ENCODE results near the gene TSKS. TPM values are rescaled to one million over a fixed set of nuclear protein-coding genes. Genes with fewer than 3 reads are reported as not detected.

The TSKS gene
- total and polyA plus RNA-seq, 2 experiments from 2014 or later: 0.31 to 2.1 TPM

DNA sequence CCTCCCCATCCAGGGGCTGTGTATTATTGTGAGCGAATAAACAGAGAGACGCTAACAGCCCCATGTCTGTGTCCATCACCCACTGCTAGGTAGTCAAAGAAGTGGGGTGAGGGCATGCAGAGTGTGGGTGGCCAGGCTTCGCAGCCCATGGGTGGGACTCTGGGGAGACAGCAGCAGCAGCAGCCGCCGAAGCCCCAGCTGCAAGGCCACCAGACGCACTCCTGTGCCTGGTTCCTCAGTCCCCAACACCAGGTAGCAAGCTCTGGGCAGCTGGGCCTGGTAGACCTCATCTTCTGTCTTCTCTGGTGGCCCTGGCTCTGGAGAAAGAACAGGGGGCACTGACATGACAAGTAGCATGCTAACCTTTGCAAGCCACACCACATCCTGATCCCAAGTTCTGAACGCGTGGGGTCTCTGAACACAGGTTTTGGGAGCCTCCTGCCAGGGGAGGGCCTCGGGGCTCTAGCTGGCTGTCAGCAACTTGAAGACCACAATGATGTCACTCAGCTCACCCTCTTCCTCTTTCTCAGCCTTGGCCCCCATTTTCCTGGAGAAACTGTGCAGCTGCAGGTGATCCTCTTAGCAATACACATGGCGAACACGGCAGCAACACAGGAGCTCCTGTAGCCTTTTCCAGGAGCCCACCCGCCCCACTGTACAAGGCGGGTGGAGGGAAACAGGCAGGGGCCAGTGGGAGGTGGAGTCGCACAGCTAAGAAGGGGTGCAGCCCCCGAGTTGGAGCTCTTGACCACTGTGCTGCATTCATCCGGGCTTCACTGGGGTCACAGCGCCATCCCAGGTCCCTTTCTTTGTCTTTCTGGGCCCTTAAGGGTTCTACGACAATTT is 44.2 kb upstream of the TSKS start:
- no peaks in the 10 kb centered on the region for H3K79me2 ChIP-seq (ENCODE audit: insufficient read depth)
- no peak overlapping the region for H3K9ac ChIP-seq
- peaks cover 11% of the 10 kb centered on the region; the same call in 1 of the 2 replicates for H3F3A ChIP-seq (ENCODE audit: insufficient read depth)
- H4K20me1 ChIP-seq (ENCODE audit: insufficient read depth): no peaks in the 10 kb centered on the region
- H3K9me2 ChIP-seq (ENCODE audit: insufficient read depth): no peaks in the 10 kb centered on the region
- H3K27me3 ChIP-seq (replicated peaks; ENCODE audit: insufficient read depth): no peaks in the 10 kb centered on the region
- peaks cover 11% of the 10 kb centered on the region; the same call in 1 of the 2 replicates for H3K36me3 ChIP-seq (ENCODE audit: low read depth)
- TF ChIP-seq EZH2phosphoT487 (IDR thresholded peaks at IDR 0.05; ENCODE audit: insufficient read depth, low read depth) (no peak), EZH2 (IDR thresholded peaks at IDR 0.05; ENCODE audit: insufficient read depth, poor library complexity, severe bottlenecking) (no peak)
- peaks cover under 1% of the 10 kb centered on the region; the same call in 1 of the 2 replicates for H3K4me1 ChIP-seq (ENCODE audit: insufficient read depth)
- H3K4me2 ChIP-seq (ENCODE audit: unreplicated experiment): no peak overlapping the region
- no peak overlapping the region for H3K27ac ChIP-seq
- in situ Hi-C loops (cut with MboI): no loop called here
- no peak overlapping the region for H2AFZ ChIP-seq
- DNase-seq: no peak
- H3K4me3 ChIP-seq: no peak overlapping the region
- H3K9me3 ChIP-seq (ENCODE audit: low read depth): no peaks in the 10 kb centered on the region
- 84% methylated on average over 17 to 18 of the region's 18 CpGs for WGBS, 2 experiments (ENCODE audit: low coverage in 1 of 2, low lambda C conversion rate in 2 of 2, missing lambda C conversion rate in 2 of 2)

DNA sequence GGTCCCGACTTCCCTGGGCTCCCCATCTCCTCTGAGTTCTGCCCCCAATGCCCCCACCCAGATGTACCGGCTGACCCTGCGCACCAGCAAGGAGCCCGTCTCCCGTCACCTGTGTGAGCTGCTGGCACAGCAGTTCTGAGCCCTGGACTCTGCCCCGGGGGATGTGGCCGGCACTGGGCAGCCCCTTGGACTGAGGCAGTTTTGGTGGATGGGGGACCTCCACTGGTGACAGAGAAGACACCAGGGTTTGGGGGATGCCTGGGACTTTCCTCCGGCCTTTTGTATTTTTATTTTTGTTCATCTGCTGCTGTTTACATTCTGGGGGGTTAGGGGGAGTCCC is 43.5 kb upstream of the TSKS start:
- no peaks in the 10 kb centered on the region for H4K20me1 ChIP-seq (ENCODE audit: insufficient read depth)
- no peak overlapping the region for H3K9ac ChIP-seq
- no peaks in the 10 kb centered on the region for H3K9me2 ChIP-seq (ENCODE audit: insufficient read depth)
- peaks cover 11% of the 10 kb centered on the region; the same call in 1 of the 2 replicates for H3F3A ChIP-seq (ENCODE audit: insufficient read depth)
- no peak overlapping the region for H3K27ac ChIP-seq
- no peaks in the 10 kb centered on the region for H3K9me3 ChIP-seq (ENCODE audit: low read depth)
- in situ Hi-C loops (cut with MboI): no loop called here
- 93% methylated on average over 8 of the region's 8 CpGs for WGBS, 2 experiments (ENCODE audit: low coverage in 1 of 2, low lambda C conversion rate in 2 of 2, missing lambda C conversion rate in 2 of 2)
- TF ChIP-seq EZH2 (IDR thresholded peaks at IDR 0.05; ENCODE audit: insufficient read depth, poor library complexity, severe bottlenecking) (no peak), EZH2phosphoT487 (IDR thresholded peaks at IDR 0.05; ENCODE audit: insufficient read depth, low read depth) (no peak)
- no peaks in the 10 kb centered on the region; the same call in 1 of the 2 replicates for H3K4me1 ChIP-seq (ENCODE audit: insufficient read depth)
- no peak overlapping the region for H3K4me2 ChIP-seq (ENCODE audit: unreplicated experiment)
- peaks cover 11% of the 10 kb centered on the region; the same call in 1 of the 2 replicates for H3K36me3 ChIP-seq (ENCODE audit: low read depth)
- H3K4me3 ChIP-seq: no peak overlapping the region
- no peaks in the 10 kb centered on the region for H3K79me2 ChIP-seq (ENCODE audit: insufficient read depth)
- no peak overlapping the region for H2AFZ ChIP-seq
- DNase-seq: no peak
- H3K27me3 ChIP-seq (replicated peaks; ENCODE audit: insufficient read depth): no peaks in the 10 kb centered on the region

DNA sequence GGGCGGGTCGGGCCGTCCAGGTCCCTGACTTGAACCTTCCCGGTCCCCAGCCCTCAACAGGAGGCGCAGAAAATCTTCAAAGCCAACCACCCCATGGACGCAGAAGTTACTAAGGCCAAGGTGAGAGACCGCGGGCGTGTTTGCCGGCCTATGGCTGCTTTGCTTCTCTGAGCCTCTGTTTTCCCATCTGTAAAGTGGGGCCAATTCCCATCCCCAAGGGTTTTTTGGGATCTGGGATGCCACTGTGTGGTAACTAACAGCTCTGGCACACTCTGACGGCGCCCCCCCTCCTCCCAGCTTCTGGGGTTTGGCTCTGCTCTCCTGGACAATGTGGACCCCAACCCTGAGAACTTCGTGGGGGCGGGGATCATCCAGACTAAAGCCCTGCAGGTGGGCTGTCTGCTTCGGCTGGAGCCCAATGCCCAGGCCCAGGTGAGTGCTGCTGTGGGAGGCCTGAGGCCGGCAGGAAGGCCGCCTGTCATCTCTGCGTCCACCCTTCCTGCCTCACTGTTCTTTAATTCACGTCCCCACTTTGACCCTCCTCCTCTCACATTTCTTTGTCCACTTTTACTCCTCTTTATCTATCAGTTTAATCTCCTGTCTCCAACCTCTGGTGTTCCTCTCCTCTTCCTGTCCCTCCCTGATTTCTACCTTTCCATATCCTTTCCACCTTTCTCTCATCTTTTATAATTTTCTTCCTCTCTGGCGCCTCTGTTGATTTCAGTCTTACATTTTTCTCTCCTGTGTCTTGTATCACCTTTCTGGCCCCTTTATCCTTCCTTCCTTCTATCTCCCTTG is 42.9 kb upstream of the TSKS start:
- H3K9ac ChIP-seq: no peak overlapping the region
- H3K36me3 ChIP-seq (ENCODE audit: low read depth): peaks cover 11% of the 10 kb centered on the region; the same call in 1 of the 2 replicates
- no peak overlapping the region for H3K4me2 ChIP-seq (ENCODE audit: unreplicated experiment)
- H3K27ac ChIP-seq: no peak overlapping the region
- peaks cover 11% of the 10 kb centered on the region; the same call in 1 of the 2 replicates for H3F3A ChIP-seq (ENCODE audit: insufficient read depth)
- DNase-seq: no peak
- no peaks in the 10 kb centered on the region for H3K27me3 ChIP-seq (replicated peaks; ENCODE audit: insufficient read depth)
- no peaks in the 10 kb centered on the region for H3K9me2 ChIP-seq (ENCODE audit: insufficient read depth)
- no peaks in the 10 kb centered on the region for H3K79me2 ChIP-seq (ENCODE audit: insufficient read depth)
- WGBS, 2 experiments (ENCODE audit: low coverage in 1 of 2, low lambda C conversion rate in 2 of 2, missing lambda C conversion rate in 2 of 2): 88 to 98% methylated on average over 13 to 20 of the region's 20 CpGs
- H4K20me1 ChIP-seq (ENCODE audit: insufficient read depth): no peaks in the 10 kb centered on the region
- in situ Hi-C loops (cut with MboI): no loop called here
- no peak overlapping the region for H2AFZ ChIP-seq
- no peaks in the 10 kb centered on the region; the same call in 1 of the 2 replicates for H3K4me1 ChIP-seq (ENCODE audit: insufficient read depth)
- no peaks in the 10 kb centered on the region for H3K9me3 ChIP-seq (ENCODE audit: low read depth)
- no peak overlapping the region for H3K4me3 ChIP-seq
- TF ChIP-seq EZH2 (IDR thresholded peaks at IDR 0.05; ENCODE audit: insufficient read depth, poor library complexity, severe bottlenecking) (no peak), EZH2phosphoT487 (IDR thresholded peaks at IDR 0.05; ENCODE audit: insufficient read depth, low read depth) (no peak)

DNA sequence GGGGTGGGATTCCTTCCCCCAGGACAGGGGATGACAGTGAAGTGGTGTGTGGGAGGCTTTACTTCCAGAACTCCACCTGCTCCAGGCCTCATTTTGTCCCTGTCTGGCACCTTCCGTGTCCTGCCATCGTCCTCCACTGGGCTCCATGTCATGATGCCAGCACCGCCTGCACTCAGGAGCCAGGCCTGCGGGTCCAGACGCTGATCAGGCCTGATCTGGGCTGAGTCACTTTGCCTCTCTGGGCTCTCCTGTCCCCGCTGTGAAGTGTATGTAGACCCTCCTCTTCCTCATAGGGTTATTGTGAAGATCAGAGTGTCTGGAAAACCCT is 40.4 kb upstream of the TSKS start:
- TF ChIP-seq EZH2 (IDR thresholded peaks at IDR 0.05; ENCODE audit: insufficient read depth, poor library complexity, severe bottlenecking) (no peak), EZH2phosphoT487 (IDR thresholded peaks at IDR 0.05; ENCODE audit: insufficient read depth, low read depth) (no peak)
- H3K36me3 ChIP-seq (ENCODE audit: low read depth): peaks cover 11% of the 10 kb centered on the region; the same call in 1 of the 2 replicates
- no peaks in the 10 kb centered on the region for H3K9me2 ChIP-seq (ENCODE audit: insufficient read depth)
- H2AFZ ChIP-seq: no peak overlapping the region
- no peaks in the 10 kb centered on the region for H3K4me1 ChIP-seq (ENCODE audit: insufficient read depth)
- H3K9ac ChIP-seq: no peak overlapping the region
- H3K79me2 ChIP-seq (ENCODE audit: insufficient read depth): no peaks in the 10 kb centered on the region
- H3K27ac ChIP-seq: no peak overlapping the region
- DNase-seq: no peak
- in situ Hi-C loops (cut with MboI): no loop called here
- H3F3A ChIP-seq (ENCODE audit: insufficient read depth): peaks cover 6% of the 10 kb centered on the region; the same call in 1 of the 2 replicates
- H3K27me3 ChIP-seq (replicated peaks; ENCODE audit: insufficient read depth): no peaks in the 10 kb centered on the region
- H3K4me3 ChIP-seq: no peak overlapping the region
- no peaks in the 10 kb centered on the region for H3K9me3 ChIP-seq (ENCODE audit: low read depth)
- 85 to 88% methylated on average over 6 of the region's 6 CpGs for WGBS, 2 experiments (ENCODE audit: low coverage in 1 of 2, low lambda C conversion rate in 2 of 2, missing lambda C conversion rate in 2 of 2)
- H4K20me1 ChIP-seq (ENCODE audit: insufficient read depth): no peaks in the 10 kb centered on the region
- H3K4me2 ChIP-seq (ENCODE audit: unreplicated experiment): no peak overlapping the region

Measured in GM23248 (cell line).